ENCODE measurements around the gene CCL7. TPM values are rescaled to one million over a fixed set of nuclear protein-coding genes. Genes with fewer than 3 reads are reported as not detected.

CCL7 gene
- total RNA-seq, result 0.19 and 2.5 TPM in 2 replicates

GRCh38 chr17:34269969-34270368, at the start of gene CCL7:
Gene CCL7 (plus strand): TSS chr17:34270221. CDS start chr17:34270291, 70 bp downstream.

GRCh38 chr17:34254651-34255380, 15.2 kb upstream of the CCL7 start, which contains the start of gene CCL2:
Gene CCL2 (plus strand): TSS chr17:34255285. CDS start chr17:34255350, 65 bp downstream.

GRCh38 chr17:34285286-34285792, 15.3 kb downstream of the CCL7 start, which contains the start of gene CCL11:
Gene CCL11 (plus strand): TSS chr17:34285742. CDS start chr17:34285809, 67 bp downstream.

GRCh38 chr17:34319039-34319483, 49.0 kb downstream of the CCL7 start, which contains the start of gene CCL8:
Gene CCL8 (plus strand): TSS chr17:34319435. CDS start chr17:34319502, 67 bp downstream.

Other genes with a start within 250 kb of the CCL7 start
- 298 and 384 TPM in 2 replicates for gene CCL2, start 14.9 kb upstream of the CCL7 start, total RNA-seq
- 1.1 TPM in 1 of 2 replicates, not detected in the other for gene CCL11, start 15.5 kb downstream of the CCL7 start, total RNA-seq
- gene CCL8, start 49.2 kb downstream of the CCL7 start, total RNA-seq, result 0.56 TPM in 1 of 2 replicates, not detected in the other
- gene CCL13, start 86.3 kb downstream of the CCL7 start, total RNA-seq, result 4.8 TPM in 1 of 2 replicates, not detected in the other
- not detected in 2 replicates for gene CCL1, start 93.0 kb downstream of the CCL7 start, total RNA-seq

Measured in regular cardiac myocyte (primary cell).